Fibroblast of skin of abdomen (primary cell): ENCODE data around the gene LPCAT3.
"Not testable (repeated sequence)": the region's sequence is repeated elsewhere in the genome, so short reads cannot be mapped to it uniquely, and the experiment has no call there.

Source experiments
- DNase-seq: peaks from one replicate; pipeline ENCODE4 v3.0.0-alpha.2; 2013

The LPCAT3 gene

GRCh38 chr12:7037411-7037810 is 19.1 kb upstream of the LPCAT3 start:
- DNase-seq = not testable (repeated sequence)

- DNase-seq = no peak
Observed at GRCh38 chr12:7035463-7035862, 17.2 kb upstream of the LPCAT3 start.

- DNase-seq = no peak
Observed at GRCh38 chr12:7034464-7034863, 16.2 kb upstream of the LPCAT3 start.

GRCh38 chr12:7032990-7033389 is 14.7 kb upstream of the LPCAT3 start:
- no peak for DNase-seq

- DNase-seq = no peak
Observed at GRCh38 chr12:7031306-7031705, 13.0 kb upstream of the LPCAT3 start.

GRCh38 chr12:7026854-7027253 is 8.6 kb upstream of the LPCAT3 start:
- DNase-seq = no peak

- DNase-seq = no peak
Observed at GRCh38 chr12:7023114-7023513, 4.8 kb upstream of the LPCAT3 start.

GRCh38 chr12:7021956-7022355 is 3.7 kb upstream of the LPCAT3 start:
- no peak for DNase-seq

GRCh38 chr12:7019043-7019569 is 830 bp upstream of the LPCAT3 start:
- DNase-seq = no peak

- no peak for DNase-seq
Observed at GRCh38 chr12:7017870-7018349, 366 bp downstream of the LPCAT3 start.

GRCh38 chr12:7016958-7017571 is 1.2 kb downstream of the LPCAT3 start:
- no peak for DNase-seq

GRCh38 chr12:7015555-7016370 is 2.5 kb downstream of the LPCAT3 start:
- no peak for DNase-seq

- DNase-seq = no peak
Observed at GRCh38 chr12:7013101-7013500, 5.2 kb downstream of the LPCAT3 start.

- DNase-seq = no peak
Observed at GRCh38 chr12:7012024-7012607, 6.2 kb downstream of the LPCAT3 start.

GRCh38 chr12:7011398-7011797 is 6.9 kb downstream of the LPCAT3 start:
- not testable (repeated sequence) for DNase-seq

GRCh38 chr12:7009512-7009911 is 8.8 kb downstream of the LPCAT3 start:
- DNase-seq = no peak

- DNase-seq = no peak
Observed at GRCh38 chr12:7008864-7009263, 9.4 kb downstream of the LPCAT3 start.

GRCh38 chr12:7006639-7007038 is 11.6 kb downstream of the LPCAT3 start:
- no peak for DNase-seq

- no peak for DNase-seq
Observed at GRCh38 chr12:7005311-7005710, 13.0 kb downstream of the LPCAT3 start.

- DNase-seq = no peak
Observed at GRCh38 chr12:7004840-7005239, 13.4 kb downstream of the LPCAT3 start.

- DNase-seq = no peak
Observed at GRCh38 chr12:7004287-7004803, 13.9 kb downstream of the LPCAT3 start.

- no peak for DNase-seq
Observed at GRCh38 chr12:7001921-7002591, 16.2 kb downstream of the LPCAT3 start.
